GM21381 (cell line): ENCODE data around the gene IFFO2.

Experiments used
- ATAC-seq: cut with Tn5 transposase; IDR thresholded peaks from one replicate; pipeline ENCODE4 v1.9.1; 2021; ENCODE audit warnings: mild to moderate bottlenecking, moderate library complexity; ENCODE audit not compliant: unreplicated experiment

IFFO2 gene

DNA sequence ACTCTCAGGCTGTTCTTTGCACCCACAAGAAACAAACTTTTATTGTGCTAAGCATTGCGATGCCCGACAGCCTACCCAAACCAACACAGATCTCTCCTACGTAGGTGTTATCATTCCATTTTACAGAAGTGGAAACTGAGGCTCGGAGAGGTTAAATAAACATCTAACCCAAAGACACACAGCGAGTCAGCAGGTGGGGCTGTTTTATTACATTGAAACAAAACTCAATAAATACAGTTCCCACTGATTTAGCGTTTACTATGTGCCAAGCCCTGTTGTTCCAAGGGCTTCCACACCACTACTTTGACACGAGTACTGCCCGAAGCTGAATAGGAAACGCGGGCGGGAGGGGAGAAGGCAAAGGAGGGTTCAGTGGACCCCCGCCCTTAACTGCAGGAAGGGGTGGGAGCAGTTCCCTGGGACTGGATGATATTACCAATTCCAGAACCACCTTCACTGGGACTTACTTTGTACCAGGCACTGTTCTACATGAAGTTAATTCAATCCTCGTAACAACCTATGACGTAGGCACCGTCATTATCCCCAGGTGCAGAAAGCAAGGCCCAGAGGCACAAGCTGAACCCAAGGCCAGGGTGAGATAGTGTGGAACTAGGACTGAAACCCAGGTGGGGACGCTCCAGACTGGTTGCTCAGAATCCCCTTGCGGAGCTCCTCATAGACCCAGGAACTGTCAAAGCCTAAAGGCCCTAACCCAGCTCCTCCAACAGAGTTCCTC is 34.8 kb downstream of the IFFO2 start:
- ATAC-seq, result no peak

DNA sequence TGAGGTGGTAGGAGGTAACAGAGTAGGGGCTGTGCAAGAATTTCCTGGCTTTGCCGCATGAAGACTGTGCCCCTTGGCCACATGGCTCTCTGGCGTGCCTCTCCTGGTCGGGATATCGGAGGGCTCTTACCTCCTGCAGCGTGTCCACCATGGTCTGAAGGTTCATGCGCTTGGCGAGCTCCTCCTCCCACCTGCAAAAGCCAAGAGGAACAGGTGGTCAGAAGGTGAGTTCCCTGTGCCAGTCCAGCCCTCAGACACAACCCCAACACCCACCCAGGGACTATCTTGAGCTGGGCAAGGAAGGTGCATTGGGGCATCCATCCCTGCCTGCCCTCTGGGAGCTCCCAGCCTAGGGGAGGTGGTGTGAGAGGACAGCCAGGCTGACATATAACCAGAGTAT is 35.5 kb downstream of the IFFO2 start:
- ATAC-seq, result no peak

DNA sequence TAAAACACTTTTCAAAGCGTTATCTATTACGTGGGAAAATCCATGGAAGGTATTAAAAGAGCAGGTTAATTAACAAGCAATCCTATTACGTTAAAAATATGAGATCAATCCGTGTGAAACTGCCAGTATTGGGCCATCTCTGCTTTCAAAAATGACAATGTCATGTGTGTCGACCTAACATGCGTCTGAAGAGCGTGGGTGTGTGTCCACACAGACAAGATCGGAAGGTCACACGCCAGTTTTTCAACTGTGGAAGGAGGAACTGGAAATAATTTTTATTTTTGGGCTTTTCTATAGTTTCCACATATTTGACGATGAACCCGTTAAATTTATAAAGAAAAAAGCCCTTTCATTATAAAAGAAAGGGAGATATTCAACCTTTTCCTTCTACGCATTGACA is 36.5 kb downstream of the IFFO2 start:
- ATAC-seq, result no peak

DNA sequence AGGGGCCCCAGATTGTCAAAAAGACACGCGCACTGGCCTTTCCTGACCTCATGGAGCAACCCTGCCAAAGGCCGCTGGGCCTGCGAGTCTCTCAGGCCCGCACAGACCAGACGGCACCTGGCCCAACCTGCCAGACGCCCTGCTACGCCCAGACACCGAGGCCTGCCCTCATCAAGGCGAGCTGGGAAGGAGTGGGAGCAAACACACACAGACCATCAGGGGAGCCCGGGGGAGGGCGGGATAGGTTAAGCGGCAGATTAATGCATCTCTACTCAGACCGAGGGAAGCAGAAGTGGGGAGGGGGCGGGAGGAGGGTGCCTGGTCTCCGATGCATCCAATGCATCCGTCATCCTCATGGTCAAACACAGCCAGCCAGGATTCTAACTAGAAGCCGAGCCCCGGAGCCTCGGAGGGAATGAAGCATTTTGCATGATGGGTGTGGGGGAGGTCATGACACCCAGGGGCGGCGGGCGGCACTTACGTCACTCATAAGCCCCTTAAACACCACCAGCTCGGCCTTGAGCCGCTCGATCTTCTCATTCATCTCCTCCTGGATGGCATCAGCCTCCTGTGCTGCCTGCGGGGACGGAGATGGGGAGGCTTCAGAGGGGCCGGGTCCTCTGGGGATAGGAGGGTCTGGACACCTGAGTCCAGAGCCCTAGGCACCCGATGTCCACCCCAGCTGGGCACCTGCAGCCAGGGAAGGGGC is 37.1 kb downstream of the IFFO2 start:
- no peak for ATAC-seq

DNA sequence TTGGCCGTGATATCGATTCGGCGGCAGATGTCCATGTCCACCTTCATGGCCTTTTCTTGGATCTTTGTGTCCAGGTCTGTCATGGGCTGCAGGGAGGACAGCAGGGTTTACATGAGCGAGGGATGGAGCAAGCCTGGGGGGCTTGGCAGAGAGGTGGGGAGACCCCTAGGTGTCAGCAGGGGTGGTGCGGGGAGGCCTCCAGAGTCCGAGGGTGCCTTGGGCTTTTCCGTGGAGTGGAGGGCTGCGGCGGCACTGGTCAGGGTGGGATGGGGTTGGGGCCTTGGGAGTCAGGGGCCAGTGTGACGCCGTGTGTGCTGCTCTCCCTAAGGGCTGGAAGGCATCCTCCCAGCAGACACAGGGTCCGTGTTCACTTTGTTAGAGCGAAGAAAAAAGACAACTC is 38.1 kb downstream of the IFFO2 start:
- no peak for ATAC-seq

DNA sequence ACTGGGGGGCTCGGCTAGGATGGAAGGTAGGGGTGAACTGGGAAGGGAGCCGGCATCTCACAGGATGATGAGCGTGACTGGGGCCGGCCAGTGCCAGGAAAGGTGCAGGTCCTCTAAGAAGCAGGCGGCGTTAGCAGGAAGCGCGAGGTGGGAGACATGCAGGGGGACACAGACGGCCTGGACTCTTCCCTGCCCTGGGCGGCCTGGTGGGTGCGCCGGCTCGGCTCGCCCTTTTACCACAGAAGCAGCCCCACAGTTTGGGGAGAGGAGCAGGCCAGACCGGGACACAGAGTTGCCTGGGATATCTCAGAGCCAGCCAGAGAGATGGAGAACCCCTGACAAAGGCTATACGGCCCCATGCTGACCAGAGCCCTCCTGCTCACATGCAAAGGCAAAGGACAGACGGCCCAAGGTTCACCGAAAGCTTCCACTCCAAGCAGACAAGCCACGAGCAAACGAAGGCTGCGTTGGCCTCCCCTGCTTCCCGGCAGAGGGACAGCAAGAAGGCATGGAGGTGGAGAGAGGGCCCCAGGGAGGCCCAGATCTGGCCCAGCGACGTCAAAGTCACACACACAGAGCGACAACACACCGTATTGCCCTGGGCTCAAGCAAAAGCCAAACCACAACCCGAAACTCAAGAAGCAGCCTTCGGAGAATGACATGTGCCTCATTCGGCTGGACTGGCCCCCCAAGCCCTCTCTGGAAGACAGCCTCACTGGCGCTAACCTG is 39.2 kb downstream of the IFFO2 start:
- ATAC-seq, result no peak

DNA sequence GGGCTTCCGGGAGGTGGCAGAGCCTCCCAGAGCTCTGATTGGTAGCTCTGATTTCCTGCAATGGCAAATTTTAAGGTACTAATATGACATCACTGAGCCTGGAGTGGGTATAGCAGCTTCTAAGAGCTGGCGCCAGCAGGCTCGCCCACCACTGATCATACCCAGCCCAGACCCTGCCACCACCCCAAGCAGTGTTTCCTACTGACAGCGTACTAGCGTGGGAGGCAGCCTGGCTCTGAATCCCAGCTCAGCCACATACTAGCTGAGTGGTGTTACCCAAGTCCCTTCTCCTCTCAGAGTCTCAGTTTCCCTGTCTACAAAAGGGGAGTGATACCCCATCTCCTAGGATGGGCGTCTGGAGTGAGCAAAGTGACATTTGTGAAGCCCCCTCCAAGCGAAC is 41.1 kb downstream of the IFFO2 start:
- no peak for ATAC-seq

DNA sequence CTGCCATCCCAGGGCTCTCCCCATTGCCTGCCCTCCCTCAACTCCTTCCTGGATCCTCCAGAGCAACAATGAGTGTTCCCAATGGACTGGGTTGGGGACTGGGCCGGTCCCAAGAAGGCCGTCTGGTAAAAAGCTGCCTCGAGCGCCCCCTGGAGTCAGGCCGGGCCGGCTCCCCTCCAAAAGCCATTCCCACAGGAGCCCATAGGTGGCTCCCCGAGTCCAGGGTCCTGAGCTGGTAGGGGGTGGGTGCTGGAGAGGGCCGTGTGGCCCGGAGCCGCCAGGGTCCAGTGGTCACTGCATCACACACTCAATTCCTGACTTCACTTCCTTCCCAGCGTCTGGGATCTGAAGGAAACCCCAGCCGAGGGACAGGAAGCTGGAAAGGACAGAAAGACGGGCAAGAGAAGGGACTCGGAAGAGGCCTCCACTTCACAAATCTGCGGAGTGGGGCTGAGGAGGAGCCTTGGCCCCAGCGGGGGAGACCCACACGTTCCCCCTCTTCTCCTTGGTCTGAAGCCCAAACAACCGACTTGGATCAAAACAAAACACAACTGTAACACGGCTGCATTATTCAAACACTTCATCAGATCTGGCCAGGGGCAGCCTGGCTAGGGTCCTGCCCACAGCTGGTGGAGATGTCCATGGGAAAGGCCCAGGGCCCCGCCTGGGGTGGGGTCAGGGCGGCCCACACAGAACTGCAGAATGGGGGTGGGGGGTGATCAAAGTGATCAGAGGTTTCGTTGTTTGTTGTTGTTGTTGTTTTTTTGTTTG is 43.2 kb downstream of the IFFO2 start:
- ATAC-seq, result no peak

DNA sequence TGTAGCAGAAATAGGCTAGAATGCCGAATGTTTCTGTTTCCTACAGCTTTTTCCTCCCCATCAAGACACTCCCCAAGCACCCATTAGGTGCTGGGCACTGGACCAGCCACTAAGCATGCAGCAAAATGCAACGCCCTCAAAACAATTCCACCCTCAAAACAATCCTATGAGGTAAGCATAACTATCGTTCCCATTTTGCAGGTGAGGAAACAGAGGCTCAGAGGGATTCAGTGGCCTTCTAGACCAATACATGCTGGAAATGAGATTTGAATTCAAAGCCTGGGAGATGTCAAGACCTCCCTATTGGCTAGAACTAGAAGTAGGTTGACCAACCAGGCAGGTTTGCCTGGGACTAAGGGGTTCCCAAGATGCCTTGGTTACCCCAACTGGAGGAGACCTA is 43.9 kb downstream of the IFFO2 start:
- no peak for ATAC-seq

DNA sequence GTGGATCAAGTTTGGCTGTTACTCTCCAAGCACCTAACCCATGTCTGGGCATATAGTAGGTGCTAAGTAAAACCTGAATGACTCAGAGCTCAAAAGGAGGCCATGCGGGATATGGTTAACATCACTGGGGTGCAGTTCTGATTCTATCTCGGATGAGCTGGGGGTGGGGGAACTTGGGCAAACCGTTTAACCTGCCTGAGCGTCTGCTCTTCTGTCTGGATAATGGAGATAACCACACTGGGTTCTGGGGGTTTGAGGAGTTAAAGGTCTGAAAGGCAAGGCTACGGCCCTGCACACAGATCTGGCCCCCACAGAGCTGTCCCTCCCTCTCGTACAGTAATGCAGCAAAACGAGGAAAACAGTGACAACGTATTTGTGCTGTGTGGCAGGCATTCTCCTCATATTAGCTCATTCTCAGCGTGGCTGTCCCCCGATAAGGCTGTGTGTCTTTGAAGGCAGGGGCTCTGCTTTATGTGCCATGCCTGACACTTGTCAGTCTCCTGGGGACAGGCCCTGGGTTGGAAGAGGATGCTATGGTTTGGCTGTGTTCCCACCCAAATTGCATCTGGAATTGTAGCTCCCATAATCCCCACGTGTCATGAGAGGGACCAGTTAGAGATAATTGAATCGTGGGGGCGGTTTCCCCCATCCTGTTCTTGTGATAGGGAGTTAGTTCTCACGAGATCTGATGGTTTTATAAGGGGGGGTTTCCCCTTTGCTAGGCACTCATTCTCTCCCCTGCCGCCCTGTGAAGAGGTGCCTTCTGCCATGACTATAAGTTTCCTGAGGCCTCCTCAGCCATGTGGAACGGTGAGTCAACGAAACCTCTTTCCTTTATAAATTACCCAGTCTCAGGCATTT is 47.3 kb downstream of the IFFO2 start:
- no peak for ATAC-seq

DNA sequence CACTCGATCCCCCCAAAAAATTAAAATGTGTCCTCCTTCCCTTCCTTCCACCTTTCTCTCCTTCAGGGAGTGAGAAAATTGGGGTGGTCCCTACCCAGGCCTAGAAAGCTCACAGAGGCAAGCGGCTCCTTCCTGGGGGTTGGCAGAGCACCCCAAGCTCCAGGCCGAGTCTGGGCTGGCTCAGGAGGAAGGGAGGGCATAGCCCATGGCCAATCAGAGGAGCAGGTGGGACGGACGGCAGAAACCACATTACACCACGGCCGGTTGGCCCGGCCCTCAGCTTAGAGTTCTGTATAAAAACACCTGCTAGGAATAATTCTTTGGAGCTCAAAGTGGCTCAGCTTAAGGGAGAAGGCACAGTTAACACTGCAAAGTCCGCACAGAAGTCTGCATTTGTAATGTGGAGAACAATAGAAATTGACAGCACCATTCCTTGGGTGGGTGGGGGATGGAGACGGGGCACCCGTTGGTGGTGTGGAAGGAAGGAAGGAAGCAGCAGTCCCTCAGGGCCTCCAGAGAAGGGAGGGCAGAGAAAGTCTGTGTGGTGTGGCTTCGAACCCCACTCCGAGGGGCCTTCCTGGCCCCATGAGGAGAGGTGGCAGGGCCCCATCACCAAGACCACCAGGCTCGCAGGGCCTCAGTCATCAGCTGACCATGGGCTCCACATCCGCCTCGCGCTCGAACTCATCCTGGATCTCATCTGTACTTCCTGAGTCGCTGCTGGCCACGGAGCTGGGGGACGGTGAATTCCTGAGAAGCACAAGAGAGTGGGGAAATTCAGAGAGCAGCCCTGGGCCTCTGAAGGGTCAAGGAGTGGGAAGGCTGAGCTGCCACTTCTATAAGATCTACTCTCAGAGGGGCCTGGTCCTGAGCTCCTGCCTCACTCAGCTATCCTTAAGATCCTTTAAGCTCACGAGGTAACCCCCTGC is 48.3 kb downstream of the IFFO2 start:
- no peak for ATAC-seq

DNA sequence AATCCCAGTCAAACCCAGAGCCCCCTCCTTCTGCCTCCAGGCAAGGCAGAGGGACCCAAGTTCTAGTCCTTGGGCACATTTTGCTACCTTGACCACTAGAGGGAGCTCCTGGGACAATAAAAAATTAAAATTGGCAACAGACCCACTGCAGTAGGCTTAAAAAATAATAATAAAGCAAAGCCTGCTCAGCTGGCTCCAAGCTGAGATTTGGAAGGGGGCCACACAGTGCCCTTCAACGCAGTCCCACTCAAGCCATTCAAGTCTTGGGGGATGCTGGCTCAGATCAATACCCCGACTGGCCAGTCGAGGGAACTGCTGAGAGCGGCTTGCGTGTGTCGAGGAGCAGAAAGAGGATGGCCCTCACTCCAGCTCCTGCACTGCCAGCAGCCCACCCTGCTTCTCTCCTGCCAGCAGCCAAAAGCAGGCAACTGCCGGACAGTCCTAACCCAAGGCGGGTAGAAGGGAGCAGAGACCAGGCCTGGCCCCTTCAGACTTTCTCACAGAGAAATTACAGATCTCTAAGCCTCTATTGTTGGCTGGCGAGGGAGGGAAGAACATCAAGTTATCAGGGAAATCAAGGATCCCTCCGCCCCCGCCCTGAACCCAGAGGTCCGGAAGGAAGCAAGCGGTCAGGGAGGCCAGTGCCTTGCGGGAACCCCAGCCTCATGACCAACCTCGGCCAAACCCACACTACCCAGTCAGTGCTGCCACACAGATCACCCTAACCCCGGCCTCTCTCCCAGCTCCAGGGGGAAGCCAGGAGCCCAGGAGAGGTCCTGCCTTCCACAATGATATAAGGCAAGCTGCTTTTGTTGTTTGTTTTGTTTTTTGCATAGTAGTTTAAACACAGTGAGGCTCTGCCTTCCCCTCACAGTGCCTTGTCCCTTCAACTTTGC is 49.2 kb downstream of the IFFO2 start:
- ATAC-seq, result no peak

DNA sequence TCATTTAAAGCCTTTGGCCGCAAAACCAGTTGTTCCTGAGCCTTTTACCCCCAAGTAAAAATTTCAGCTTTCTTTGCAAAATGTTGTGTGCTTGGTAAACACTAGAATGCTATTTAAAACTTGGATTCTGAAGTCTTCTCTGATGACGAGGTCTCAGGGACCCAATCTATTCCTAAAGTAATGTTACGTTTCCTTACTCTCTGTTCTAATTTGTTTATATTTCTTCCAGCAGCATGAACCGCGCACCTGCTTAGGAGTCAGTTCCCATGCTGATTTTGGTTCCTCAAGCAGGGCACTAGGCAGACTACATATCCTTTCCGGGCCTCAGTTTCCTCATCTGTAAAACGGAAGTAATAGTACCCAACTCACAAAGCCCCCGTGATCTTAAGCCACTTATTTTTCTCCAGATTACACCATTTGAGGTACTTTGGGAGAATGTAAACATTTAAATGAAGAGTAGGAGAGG is 53.2 kb downstream of the IFFO2 start:
- ATAC-seq, result no peak

DNA sequence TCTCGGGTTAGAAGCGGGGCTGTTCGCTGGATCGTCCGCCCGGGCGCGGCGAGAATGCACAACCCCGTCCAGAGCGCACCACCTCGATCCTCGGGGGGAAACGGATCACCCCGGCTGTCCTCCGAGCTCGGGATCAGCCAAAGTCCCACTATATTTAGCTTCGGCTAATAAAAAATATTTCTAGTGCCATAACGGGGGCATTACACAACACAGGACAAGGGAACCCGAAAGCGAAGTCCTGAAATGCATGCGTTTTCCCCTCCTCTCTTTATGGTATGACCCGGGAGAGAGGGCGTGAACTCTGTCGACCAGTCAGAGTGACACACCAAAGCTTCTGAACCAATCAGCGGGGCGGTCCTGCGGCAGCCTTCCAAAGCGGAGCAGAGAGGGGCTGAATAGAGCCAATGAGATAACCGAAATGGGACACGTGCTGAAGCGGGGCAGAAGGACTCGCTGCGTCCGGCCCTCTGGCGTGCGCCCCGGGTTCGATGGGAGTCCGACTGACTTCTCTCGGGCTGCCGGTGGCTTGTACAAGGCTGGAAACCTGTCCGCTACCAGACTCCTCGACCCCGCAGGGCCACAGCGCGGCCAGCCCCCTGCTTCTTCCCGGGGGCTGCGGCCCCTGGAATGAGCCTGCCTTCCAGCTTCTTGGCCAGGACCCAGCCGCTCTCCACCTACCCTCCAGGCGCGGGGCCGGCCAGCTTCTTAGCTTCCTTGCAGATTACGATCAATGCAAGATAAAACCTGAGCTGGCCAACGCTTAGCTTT is 53.8 kb downstream of the IFFO2 start, which contains the start of gene ALDH4A1:
Gene ALDH4A1, minus strand, starts transcription at position 33 of the 768 bp plus-strand sequence. Its CDS starts 32 bp downstream, at position 1.
- ATAC-seq, result peak; percentile 97

DNA sequence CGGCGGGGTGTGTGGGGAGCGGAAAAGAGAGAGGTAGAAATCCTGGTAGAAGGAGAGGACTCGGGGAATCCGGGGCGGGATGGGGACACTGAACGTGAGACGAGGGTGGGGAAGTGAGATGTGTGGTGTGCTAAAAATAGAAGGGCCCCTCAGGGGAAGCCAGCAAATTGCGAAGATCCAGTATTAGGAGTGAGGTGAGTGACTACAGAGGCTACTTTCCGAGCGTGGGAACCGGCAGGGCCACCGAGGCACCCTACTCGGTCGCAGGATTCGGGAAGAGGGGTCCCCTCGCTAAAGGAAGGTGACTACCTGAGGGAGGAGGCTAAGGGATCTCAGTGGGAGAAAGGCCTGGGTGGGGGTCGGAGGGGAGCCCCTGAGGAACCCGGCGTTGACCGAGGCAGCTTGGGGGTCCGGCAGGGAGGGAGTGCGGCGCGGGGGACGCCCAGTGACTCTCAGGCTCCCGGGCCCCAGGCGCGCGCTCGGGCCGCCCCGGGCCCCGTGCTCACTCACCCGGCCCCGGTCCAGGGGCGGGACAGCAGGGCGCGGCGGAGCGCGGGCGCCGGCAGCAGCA is 54.4 kb downstream of the IFFO2 start:
- no peak for ATAC-seq

DNA sequence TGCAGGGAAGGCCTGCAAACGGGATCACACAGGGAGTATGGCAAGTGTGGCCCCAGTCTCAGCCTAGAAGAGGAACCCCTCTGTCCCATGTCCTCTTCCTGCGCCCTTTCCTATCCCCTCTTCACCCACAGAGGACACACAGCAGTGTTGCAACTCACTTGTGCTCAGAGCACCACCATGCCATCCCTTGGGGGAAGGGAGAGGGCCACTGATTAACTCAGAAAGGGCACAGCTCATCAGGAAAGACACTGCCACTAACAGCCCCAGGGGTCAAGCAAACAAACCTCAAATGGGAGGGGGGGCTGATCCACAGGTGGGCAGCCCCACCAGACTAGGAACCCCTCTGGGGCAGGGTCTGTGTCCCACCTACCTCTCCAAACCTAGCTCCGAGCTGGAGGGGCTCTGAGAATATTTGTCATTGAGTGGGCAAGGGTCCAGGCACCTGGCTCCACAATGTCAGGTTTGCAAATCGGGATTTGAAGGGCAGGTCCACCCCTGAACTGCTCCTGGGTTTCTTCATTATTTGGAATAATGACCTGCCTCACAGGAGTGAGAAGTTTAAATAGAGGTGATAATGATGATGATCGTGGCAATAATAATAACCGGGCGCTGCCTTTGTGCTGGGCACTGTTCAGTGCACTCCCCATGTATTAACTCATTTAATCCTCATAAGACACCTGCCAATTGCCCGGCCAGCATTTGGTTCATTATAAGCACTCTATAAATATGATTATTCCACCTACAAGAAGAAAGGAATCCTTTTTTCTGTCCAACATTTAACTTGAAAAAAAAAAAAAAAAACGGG is 55.1 kb downstream of the IFFO2 start:
- no peak for ATAC-seq
